IMR-90 (cell line): ENCODE measurements around the gene PMIS2. TPM values are rescaled to one million over a fixed set of nuclear protein-coding genes. Genes with fewer than 3 reads are reported as not detected.

Source experiments
- ATAC-seq: fragments of 200-7000 bp; cut with Tn5 transposase; 2 replicates; pipeline ENCODE4 v1.9.1; 2020; ENCODE audit warnings: low read depth, mild to moderate bottlenecking, moderate library complexity
- BruUV-seq: library from RNA; stranded (reverse); fragments of 400-500 nt; replicated peaks from 2 replicates; lab custom pipeline; 2021; lab: Mats Ljungman, UMichigan
- CTCF ChIA-PET: fragments of 300-600 bp; formaldehyde crosslinking; extraction: SDS; loops from one replicate; lab custom pipeline; 2021; ENCODE audit warnings: antibody characterized with exemption; lab: Yijun Ruan, JAX
- POLR2A ChIA-PET: fragments of 300-600 bp; sonication (Branson Sonifier 250); formaldehyde crosslinking; loops from one replicate; lab custom pipeline; 2022; ENCODE audit warnings: antibody characterized with exemption; ENCODE audit not compliant: unreplicated experiment; lab: Charles Lee
- DNase-seq: peaks from one replicate; pipeline ENCODE4 v3.0.0; 2013
- H2AFZ ChIP-seq: replicated peaks from 2 replicates; pipeline ENCODE3; 2013; ENCODE audit warnings: low read length, mild to moderate bottlenecking; ENCODE audit not compliant: poor library complexity
- H2AK5ac ChIP-seq: 2 replicates; pipeline ENCODE4 v1.6.1; 2013; ENCODE audit warnings: low read depth, low read length, inconsistent platforms
- H2AK9ac ChIP-seq: replicated peaks from 2 replicates; pipeline ENCODE3; 2013; ENCODE audit warnings: mild to moderate bottlenecking, low read depth, low read length, moderate library complexity; ENCODE audit not compliant: poor library complexity
- H2BK120ac ChIP-seq: 2 replicates; pipeline ENCODE4 v1.6.1; 2013; ENCODE audit warnings: low read depth, low read length, inconsistent platforms
- H2BK15ac ChIP-seq: 3 replicates; pipeline ENCODE4 v1.6.1; 2013; ENCODE audit warnings: low read depth, low read length, inconsistent platforms
- H2BK20ac ChIP-seq: 2 replicates; pipeline ENCODE4 v1.6.1; 2013; ENCODE audit warnings: low read depth, mild to moderate bottlenecking, inconsistent platforms, low read length, moderate library complexity
- H2BK5ac ChIP-seq: 2 replicates; pipeline ENCODE4 v1.6.1; 2013; ENCODE audit warnings: mild to moderate bottlenecking, low read depth, low read length, inconsistent platforms; ENCODE audit not compliant: poor library complexity, severe bottlenecking
- H3K14ac ChIP-seq: replicated peaks from 2 replicates; pipeline ENCODE4 v1.6.1; 2013; ENCODE audit warnings: low read depth, low read length, inconsistent platforms
- H3K18ac ChIP-seq: 2 replicates; pipeline ENCODE4 v1.6.1; 2013; ENCODE audit warnings: low read depth, low read length, control low read depth
- H3K23ac ChIP-seq: 2 replicates; pipeline ENCODE4 v1.6.1; 2013; ENCODE audit warnings: low read depth, low read length, inconsistent platforms
- H3K27ac ChIP-seq: 2 replicates; pipeline ENCODE4 v1.5.1; 2013; ENCODE audit warnings: mild to moderate bottlenecking, control low read depth, low read length; ENCODE audit not compliant: insufficient read depth
- H3K27me3 ChIP-seq: 2 replicates; pipeline ENCODE4 v1.6.1; 2013; ENCODE audit warnings: low read length; ENCODE audit not compliant: control insufficient read depth, insufficient read depth
- H3K36me3 ChIP-seq: 2 replicates; pipeline ENCODE4 v1.6.1; 2013; ENCODE audit warnings: low read length, mixed read lengths; ENCODE audit not compliant: control insufficient read depth, insufficient read depth
- H3K4ac ChIP-seq: 2 replicates; pipeline ENCODE4 v1.6.1; 2013; ENCODE audit warnings: low read depth, low read length, inconsistent platforms
- H3K4me1 ChIP-seq: 2 replicates; pipeline ENCODE4 v1.6.1; 2013; ENCODE audit warnings: low read length, mixed read lengths; ENCODE audit not compliant: control insufficient read depth, insufficient read depth
- H3K4me2 ChIP-seq: 2 replicates; pipeline ENCODE4 v1.6.1; 2013; ENCODE audit warnings: low read depth, mild to moderate bottlenecking, control low read depth, low read length, moderate library complexity
- H3K4me3 ChIP-seq: 2 replicates; pipeline ENCODE4 v1.5.1; 2013; ENCODE audit warnings: low read depth, mild to moderate bottlenecking, control low read depth, low read length, moderate library complexity; ENCODE audit not compliant: insufficient read depth
- H3K56ac ChIP-seq: 2 replicates; pipeline ENCODE4 v1.6.1; 2013; ENCODE audit warnings: low read length, inconsistent platforms; ENCODE audit not compliant: insufficient read depth; ENCODE audit errors: extremely low read depth
- H3K79me1 ChIP-seq, 2 experiments: 2 replicates each; pipeline ENCODE4 v1.6.1; 2013; ENCODE audit warnings: low read length in 2 of 2, inconsistent platforms in 1 of 2, low read depth in 1 of 2
- H3K9ac ChIP-seq: 2 replicates; pipeline ENCODE4 v1.6.1; 2013; ENCODE audit warnings: low read depth, low read length, control low read depth
- H3K9me1 ChIP-seq: 2 replicates; pipeline ENCODE4 v1.6.1; 2013; ENCODE audit warnings: low read length, inconsistent platforms; ENCODE audit not compliant: insufficient read depth
- H3K9me3 ChIP-seq: 2 replicates; pipeline ENCODE4 v1.6.1; 2013; ENCODE audit warnings: low read length; ENCODE audit not compliant: control insufficient read depth, insufficient read depth
- H4K20me1 ChIP-seq: 2 replicates; pipeline ENCODE4 v1.6.1; 2013; ENCODE audit warnings: low read length, inconsistent platforms; ENCODE audit not compliant: insufficient read depth
- H4K5ac ChIP-seq: 2 replicates; pipeline ENCODE4 v1.6.1; 2013; ENCODE audit warnings: mild to moderate bottlenecking, low read depth, low read length, control low read depth
- H4K8ac ChIP-seq, 2 experiments: 2 replicates each; pipeline ENCODE4 v1.6.1; 2013; ENCODE audit warnings: low read depth in 2 of 2, low read length in 2 of 2, control low read depth in 1 of 2, inconsistent platforms in 1 of 2
- H4K91ac ChIP-seq: 2 replicates; pipeline ENCODE4 v1.6.1; 2013; ENCODE audit warnings: low read depth, low read length, inconsistent platforms; ENCODE audit not compliant: insufficient read depth
- BHLHE40 ChIP-seq: fragments of 150-350 bp; IDR thresholded peaks from 2 replicates; pipeline ENCODE4 v1.6.1; 2016; ENCODE audit warnings: mild to moderate bottlenecking, low read depth, low read length
- CEBPB ChIP-seq: IDR thresholded peaks from 2 replicates; pipeline ENCODE4 v1.6.1; 2012; ENCODE audit warnings: low read depth, low read length, improper control_type of control experiment
- CHD1 ChIP-seq: IDR thresholded peaks from 2 replicates; pipeline ENCODE4 v1.6.1; 2012; ENCODE audit warnings: low read depth, low read length, improper control_type of control experiment
- FOS ChIP-seq: fragments of 150-350 bp; IDR thresholded peaks from 2 replicates; pipeline ENCODE4 v1.6.1; 2016; ENCODE audit warnings: low read depth, low read length
- MAFK ChIP-seq: IDR thresholded peaks from 2 replicates; pipeline ENCODE4 v1.6.1; 2012; ENCODE audit warnings: low read depth, low read length, improper control_type of control experiment
- MAZ ChIP-seq: IDR thresholded peaks from 2 replicates; pipeline ENCODE4 v1.6.1; 2012; ENCODE audit warnings: low read depth, mild to moderate bottlenecking, low read length, improper control_type of control experiment, moderate library complexity, borderline replicate concordance
- MXI1 ChIP-seq: IDR thresholded peaks from 2 replicates; pipeline ENCODE4 v1.6.1; 2012; ENCODE audit warnings: low read depth, mild to moderate bottlenecking, low read length, moderate library complexity, borderline replicate concordance
- NFE2L2 ChIP-seq: fragments of 150-350 bp; IDR thresholded peaks from 2 replicates; pipeline ENCODE4 v1.6.1; 2016; ENCODE audit warnings: low read depth, mild to moderate bottlenecking, low read length
- POLR2A ChIP-seq: IDR thresholded peaks from 2 replicates; pipeline ENCODE4 v1.6.1; 2012; ENCODE audit warnings: mild to moderate bottlenecking, low read depth, low read length
- RCOR1 ChIP-seq: IDR thresholded peaks from 2 replicates; pipeline ENCODE4 v1.6.1; 2012; ENCODE audit warnings: mild to moderate bottlenecking, low read length, improper control_type of control experiment; ENCODE audit not compliant: insufficient replicate concordance
- RFX5 ChIP-seq: IDR thresholded peaks from 2 replicates; pipeline ENCODE4 v1.8.0; 2012; ENCODE audit warnings: low read depth, mild to moderate bottlenecking, low read length, moderate library complexity
- WGBS, 2 experiments: methylation state at CpG; one replicate each; pipeline versions ENCODE4 v1.1.5 to v1.1.7; 2013; ENCODE audit warnings: missing lambda C conversion rate in 2 of 2; ENCODE audit not compliant: insufficient read length in 1 of 2; ENCODE audit errors: extremely low coverage in 2 of 2; 5-methylcytosine and 5-hydroxymethylcytosine counted together
- dilution Hi-C: fragments of 300-500 bp; cut with HindIII; formaldehyde crosslinking; loops from one replicate; pipeline ENCODE4 v1.14.3; 2018; ENCODE audit warnings: low sequenced_read_pairs; ENCODE audit not compliant: unreplicated experiment
- in situ Hi-C: fragments of 300-500 bp; cut with MboI; formaldehyde crosslinking; loops from 3 replicates; pipeline ENCODE4 v1.14.3; 2019; ENCODE audit warnings: low sequenced_read_pairs, inconsistent platforms, mixed read lengths
- intact Hi-C: fragments of 100-400 bp; cut with micrococcal nuclease; formaldehyde crosslinking; loops from 2 replicates; pipeline ENCODE4 v1.10.0; 2022
- polyA plus RNA-seq, 3 experiments: library from polyadenylated mRNA; depleted of rRNA; stranded (reverse); fragments of >200 nt; gene quantifications; 2 replicates each; pipeline ENCODE4 v1.2.3, GENCODE V29; 2012; ENCODE audit warnings: low replicate concordance in 1 of 3
- total RNA-seq: library from RNA; depleted of rRNA; stranded (reverse); fragments of >200 nt; gene quantifications from 2 replicates; pipeline ENCODE4 v1.2.3, GENCODE V29; 2012
- TF ChIP-seq, protein P1 (sequence below): fragments of 150-350 bp; IDR thresholded peaks from 2 replicates; pipeline ENCODE4 v1.6.1; 2016; ENCODE audit warnings: low read depth, mild to moderate bottlenecking, low read length, moderate library complexity, borderline replicate concordance
- TF ChIP-seq, protein P2 (sequence below): conservative IDR thresholded peaks from 2 replicates; pipeline ENCODE4 v1.5.1; 2012; ENCODE audit warnings: mild to moderate bottlenecking, low read depth, low read length, improper control_type of control experiment

PMIS2 gene
- total and polyA plus RNA-seq, 2 of the 4 experiments (the other 2 are of a cell fraction), result not detected

- CTCF ChIA-PET, result no interaction called here
- no peaks in the 10 kb centered on the region for H3K4me1 ChIP-seq
- ATAC-seq (no peak; the same call in 1 of the 2 replicates), DNase-seq (no peak)
- no peak overlapping the region for H3K56ac ChIP-seq
- H3K27ac ChIP-seq, result no peak overlapping the region
- H2BK15ac ChIP-seq, result no peak overlapping the region
- BruUV-seq, result no TSS peak
- H3K4me3 ChIP-seq, result no peak overlapping the region
- no peak overlapping the region for H2AK5ac ChIP-seq
- no peak overlapping the region for H4K5ac ChIP-seq
- TF ChIP-seq MXI1 (no peak), CHD1 (no peak), NFE2L2 (no peak), BHLHE40 (no peak), MAFK (no peak), CEBPB (no peak), RCOR1 (no peak), FOS (no peak), POLR2A (no peak), RFX5 (no peak), MAZ (no peak)
- TF ChIP-seq, protein P1, sequence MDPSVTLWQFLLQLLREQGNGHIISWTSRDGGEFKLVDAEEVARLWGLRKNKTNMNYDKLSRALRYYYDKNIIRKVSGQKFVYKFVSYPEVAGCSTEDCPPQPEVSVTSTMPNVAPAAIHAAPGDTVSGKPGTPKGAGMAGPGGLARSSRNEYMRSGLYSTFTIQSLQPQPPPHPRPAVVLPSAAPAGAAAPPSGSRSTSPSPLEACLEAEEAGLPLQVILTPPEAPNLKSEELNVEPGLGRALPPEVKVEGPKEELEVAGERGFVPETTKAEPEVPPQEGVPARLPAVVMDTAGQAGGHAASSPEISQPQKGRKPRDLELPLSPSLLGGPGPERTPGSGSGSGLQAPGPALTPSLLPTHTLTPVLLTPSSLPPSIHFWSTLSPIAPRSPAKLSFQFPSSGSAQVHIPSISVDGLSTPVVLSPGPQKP, result no peak
- TF ChIP-seq, protein P2, sequence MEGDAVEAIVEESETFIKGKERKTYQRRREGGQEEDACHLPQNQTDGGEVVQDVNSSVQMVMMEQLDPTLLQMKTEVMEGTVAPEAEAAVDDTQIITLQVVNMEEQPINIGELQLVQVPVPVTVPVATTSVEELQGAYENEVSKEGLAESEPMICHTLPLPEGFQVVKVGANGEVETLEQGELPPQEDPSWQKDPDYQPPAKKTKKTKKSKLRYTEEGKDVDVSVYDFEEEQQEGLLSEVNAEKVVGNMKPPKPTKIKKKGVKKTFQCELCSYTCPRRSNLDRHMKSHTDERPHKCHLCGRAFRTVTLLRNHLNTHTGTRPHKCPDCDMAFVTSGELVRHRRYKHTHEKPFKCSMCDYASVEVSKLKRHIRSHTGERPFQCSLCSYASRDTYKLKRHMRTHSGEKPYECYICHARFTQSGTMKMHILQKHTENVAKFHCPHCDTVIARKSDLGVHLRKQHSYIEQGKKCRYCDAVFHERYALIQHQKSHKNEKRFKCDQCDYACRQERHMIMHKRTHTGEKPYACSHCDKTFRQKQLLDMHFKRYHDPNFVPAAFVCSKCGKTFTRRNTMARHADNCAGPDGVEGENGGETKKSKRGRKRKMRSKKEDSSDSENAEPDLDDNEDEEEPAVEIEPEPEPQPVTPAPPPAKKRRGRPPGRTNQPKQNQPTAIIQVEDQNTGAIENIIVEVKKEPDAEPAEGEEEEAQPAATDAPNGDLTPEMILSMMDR, result no peak
- no peak overlapping the region for H2AK9ac ChIP-seq
- POLR2A ChIA-PET, result no interaction called here
- no peak overlapping the region for H3K4ac ChIP-seq
- no peaks in the 10 kb centered on the region for H3K27me3 ChIP-seq
- intact Hi-C loops (no loop called here), in situ Hi-C loops (no loop called here), dilution Hi-C loops (no loop called here)
- H3K9ac ChIP-seq, result no peak overlapping the region
- no peak overlapping the region for H4K91ac ChIP-seq
- 88% methylated on average over 6 of the region's 7 CpGs; no CpG with 5 or more reads in 1 of the 2 experiments for WGBS, 2 experiments
- H3K9me3 ChIP-seq, result no peaks in the 10 kb centered on the region
- H3K9me1 ChIP-seq, result no peaks in the 10 kb centered on the region
- no peaks in the 10 kb centered on the region for H4K20me1 ChIP-seq
- no peak overlapping the region for H3K14ac ChIP-seq
- H2BK20ac ChIP-seq, result no peak overlapping the region
- H3K36me3 ChIP-seq, result peaks cover 9% of the 10 kb centered on the region; the same call in 1 of the 2 replicates
- H3K18ac ChIP-seq, result no peak overlapping the region
- H3K79me1 ChIP-seq, result peaks cover 0 to 2% of the 10 kb centered on the region in 2 experiments; a peak in 1 of 4 replicates
- no peak overlapping the region for H2BK5ac ChIP-seq
- H3K23ac ChIP-seq, result no peak overlapping the region
- no peak overlapping the region for H2AFZ ChIP-seq
- H3K4me2 ChIP-seq, result no peak overlapping the region
- no peak overlapping the region for H4K8ac ChIP-seq
- H2BK120ac ChIP-seq, result no peak overlapping the region
These were observed 32.9 kb downstream of the PMIS2 start for GRCh38 chr19:35618857-35619256.
